ENCODE measurements around the gene C5. TPM values are rescaled to one million over a fixed set of nuclear protein-coding genes. Genes with fewer than 3 reads are reported as not detected.

Gene C5
- total RNA-seq, 1 donor from 2014 or later, result 2.0 TPM

DNA sequence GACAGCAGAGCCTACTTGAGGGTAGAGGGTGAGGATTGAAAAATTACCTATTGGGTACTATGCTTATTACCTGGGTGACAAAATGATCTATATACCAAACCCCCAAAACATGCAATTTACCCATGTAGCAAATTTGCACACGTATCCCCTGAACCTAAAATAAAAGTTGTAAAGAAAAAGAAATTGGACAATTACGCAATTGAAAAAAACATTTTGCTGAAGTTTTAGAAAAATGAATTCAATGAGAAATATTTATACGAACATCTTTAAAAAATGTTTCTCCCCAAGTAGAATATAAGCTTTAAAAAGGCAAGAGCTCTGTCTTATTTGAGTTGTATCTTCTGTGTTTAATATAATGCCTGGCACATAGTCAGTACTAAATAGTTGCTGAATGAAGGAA lies 93.2 kb downstream of the C5 start:
- no peaks in the 10 kb centered on the region for H3K9me3 ChIP-seq
- H3K36me3 ChIP-seq, result no peaks in the 10 kb centered on the region
- no peaks in the 10 kb centered on the region for H3K27me3 ChIP-seq
- DNase-seq (ENCODE audit: extremely low spot score in 2 of 2), result no peak
- TF ChIP-seq POLR2A (IDR thresholded peaks at IDR 0.05) (no peak), CTCF (IDR thresholded peaks at IDR 0.05) (no peak), POLR2AphosphoS5 (IDR thresholded peaks at IDR 0.05; ENCODE audit: insufficient read depth in 1 of 2, low read depth in 1 of 2) (no peak)
- no peak overlapping the region for H3K27ac ChIP-seq
- intact Hi-C loops (cut with DNase I), result no loop called here
- H3K4me1 ChIP-seq, result no peaks in the 10 kb centered on the region
- no peak overlapping the region for H3K4me3 ChIP-seq

GRCh38 chr9:120951960-120952618 lies 98.0 kb downstream of the C5 start:
- TF ChIP-seq CTCF (IDR thresholded peaks at IDR 0.05) (no peak), POLR2AphosphoS5 (IDR thresholded peaks at IDR 0.05; ENCODE audit: insufficient read depth in 1 of 2, low read depth in 1 of 2) (no peak), POLR2A (IDR thresholded peaks at IDR 0.05) (no peak)
- Histone ChIP-seq H3K9me3 (no peaks in the 10 kb centered on the region), H3K4me3 (no peak overlapping the region), H3K27me3 (no peaks in the 10 kb centered on the region), H3K27ac (no peak overlapping the region), H3K4me1 (no peaks in the 10 kb centered on the region), H3K36me3 (no peaks in the 10 kb centered on the region)
- intact Hi-C loops (cut with DNase I), result no loop called here
- no peak for DNase-seq (ENCODE audit: extremely low spot score in 2 of 2)

DNA sequence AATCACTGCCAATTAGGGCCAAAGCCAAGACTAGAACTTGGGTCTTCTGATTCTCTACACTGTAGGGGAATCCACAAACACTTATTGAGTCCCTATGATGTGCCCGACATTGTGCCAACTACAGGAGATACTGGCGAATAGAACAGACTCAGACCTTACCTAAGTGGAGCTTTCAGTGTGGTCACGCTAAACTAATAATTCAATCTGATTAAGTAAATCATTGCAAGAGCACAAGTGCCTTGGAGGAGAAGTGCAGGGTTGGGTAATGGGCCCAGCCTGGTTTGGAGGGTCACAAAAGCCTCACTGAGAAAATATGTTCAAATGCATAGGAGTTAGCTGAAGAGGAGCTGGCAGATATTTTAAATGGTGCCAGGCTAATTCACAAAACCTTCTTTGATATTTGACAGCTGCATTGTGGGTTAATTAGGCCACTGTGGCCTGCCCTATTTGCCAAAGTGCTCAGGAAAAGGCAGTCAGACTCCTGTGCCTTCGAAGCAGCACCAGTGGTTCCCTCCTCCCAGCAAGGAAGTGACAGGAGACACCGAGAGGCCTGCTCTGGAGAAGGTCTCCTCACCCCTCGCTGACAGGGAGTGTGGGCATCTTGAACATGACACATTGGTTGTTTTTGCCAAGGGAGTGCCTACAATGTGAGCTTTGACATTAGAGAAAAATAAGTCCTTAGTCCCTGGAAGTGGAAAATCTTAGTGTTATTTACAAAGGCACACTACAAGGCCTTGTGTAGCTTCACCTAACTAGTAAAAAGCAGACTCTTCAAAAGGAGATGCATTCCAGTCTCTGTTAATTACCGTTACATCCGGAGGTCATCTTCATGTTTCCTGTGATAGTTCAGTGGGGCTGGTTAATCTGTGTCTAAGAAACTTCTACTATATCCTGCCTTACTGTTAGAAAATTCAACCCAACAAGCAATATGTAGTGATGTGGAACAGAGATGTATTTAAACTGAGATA lies 99.4 kb downstream of the C5 start:
- Histone ChIP-seq H3K4me1 (no peaks in the 10 kb centered on the region), H3K36me3 (no peaks in the 10 kb centered on the region), H3K9me3 (no peaks in the 10 kb centered on the region), H3K4me3 (no peak overlapping the region), H3K27me3 (no peaks in the 10 kb centered on the region), H3K27ac (no peak overlapping the region)
- DNase-seq (ENCODE audit: extremely low spot score in 2 of 2), result no peak
- TF ChIP-seq CTCF (IDR thresholded peaks at IDR 0.05) (no peak), POLR2A (IDR thresholded peaks at IDR 0.05) (no peak), POLR2AphosphoS5 (IDR thresholded peaks at IDR 0.05; ENCODE audit: insufficient read depth in 1 of 2, low read depth in 1 of 2) (peak in 1 of 2 donors; percentile 22)
- intact Hi-C loops (cut with DNase I), result no loop called here

- Histone ChIP-seq H3K27me3 (no peaks in the 10 kb centered on the region), H3K9me3 (no peaks in the 10 kb centered on the region), H3K4me3 (no peak overlapping the region), H3K36me3 (no peaks in the 10 kb centered on the region), H3K27ac (no peak overlapping the region), H3K4me1 (no peaks in the 10 kb centered on the region)
- TF ChIP-seq POLR2AphosphoS5 (IDR thresholded peaks at IDR 0.05; ENCODE audit: insufficient read depth in 1 of 2, low read depth in 1 of 2) (no peak), POLR2A (IDR thresholded peaks at IDR 0.05) (no peak), CTCF (IDR thresholded peaks at IDR 0.05) (no peak)
- DNase-seq (ENCODE audit: extremely low spot score in 2 of 2), result no peak
- intact Hi-C loops (cut with DNase I), result no loop called here
Observed at GRCh38 chr9:120949290-120949689, 100.8 kb downstream of the C5 start.

Data from vagina (tissue), 2 donors.